NCI-H748 treated with DMSO at 0.1 percent for 48 hours (cell line): Measurements from ENCODE around the gene NSUN7.
A peak's percentile ranks its signal among the peaks of the same experiment; 100 is the strongest.
"Not testable (repeated sequence)": the region's sequence is repeated elsewhere in the genome, so short reads cannot be mapped to it uniquely, and the experiment has no call there.

Source experiments
- DNase-seq: peaks from one replicate; lab custom pipeline; 2025; lab: John Stamatoyannopoulos, UW

Gene NSUN7, protein sequence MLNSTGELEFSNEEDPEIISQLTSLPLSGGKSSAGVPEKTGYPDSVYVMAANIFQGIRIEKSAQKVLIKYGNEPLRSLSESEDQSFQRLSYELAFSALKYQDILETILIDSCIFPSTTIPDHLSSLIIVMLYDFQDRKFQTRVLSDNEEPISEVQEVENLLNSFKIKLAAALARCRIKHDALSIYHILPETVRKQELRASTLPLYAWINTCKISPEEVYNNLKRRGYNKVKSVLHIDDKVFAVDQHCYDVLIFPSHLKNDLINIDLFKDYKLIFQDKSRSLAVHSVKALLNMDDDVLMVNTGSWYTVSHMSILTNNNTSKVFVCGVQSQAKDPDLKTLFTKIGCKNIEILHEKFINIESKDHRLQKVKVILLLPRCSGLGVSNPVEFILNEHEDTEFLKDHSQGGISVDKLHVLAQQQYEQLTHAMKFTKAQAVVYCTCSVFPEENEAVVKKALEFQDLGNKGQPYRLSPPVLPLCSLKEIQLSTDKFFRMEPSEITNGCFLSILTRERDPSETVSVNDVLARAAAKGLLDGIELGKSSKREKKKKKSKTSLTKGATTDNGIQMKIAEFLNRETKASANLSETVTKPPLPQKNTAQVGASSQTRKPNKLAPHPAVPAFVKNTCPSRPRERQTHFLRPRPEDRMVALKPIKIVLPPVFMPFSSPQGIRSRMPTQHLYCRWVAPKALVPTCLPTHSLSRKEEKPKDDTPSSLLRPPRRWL

DNA sequence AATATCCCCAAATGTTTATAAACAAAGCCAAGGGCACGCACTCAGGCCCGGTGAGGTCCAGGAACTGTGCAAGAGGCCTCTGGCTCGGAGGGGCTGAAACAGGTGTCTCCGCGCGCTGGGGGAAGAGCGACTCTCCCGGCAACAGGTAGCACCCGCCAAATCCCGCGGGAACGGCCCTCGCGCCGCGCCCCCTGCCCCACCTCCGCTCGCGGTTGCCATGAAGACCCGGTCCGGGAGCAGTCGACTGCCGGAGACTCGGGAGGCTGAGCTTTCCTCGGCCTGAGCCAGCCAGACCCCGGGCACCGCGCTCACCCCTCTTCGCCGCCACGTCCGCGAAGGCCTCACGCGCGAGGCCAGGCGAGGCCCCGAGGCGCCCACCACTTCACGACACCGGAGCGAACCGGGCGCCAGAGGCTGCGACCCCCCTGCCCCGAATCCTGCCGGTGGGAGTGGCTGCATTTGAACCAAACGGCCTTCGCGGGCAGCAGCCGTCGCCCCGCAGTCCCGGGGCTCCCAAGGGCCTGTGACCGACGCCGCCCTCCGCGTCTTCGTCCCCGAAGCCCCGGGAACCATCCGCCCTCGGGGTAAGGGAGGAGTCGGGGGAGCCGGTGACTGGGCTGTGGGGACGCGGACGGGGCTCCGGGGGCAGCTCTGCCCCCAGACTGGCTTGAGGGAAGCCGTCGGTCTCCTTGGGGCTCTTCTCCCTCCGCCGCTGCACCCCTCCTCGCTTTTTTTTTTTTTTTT is at the start of gene NSUN7:
NSUN7 (plus strand) TSS at position 239 of the 744 bp plus-strand sequence. CDS start 739 bp downstream, outside the sequence.
- peak; percentile 32 for DNase-seq

DNA sequence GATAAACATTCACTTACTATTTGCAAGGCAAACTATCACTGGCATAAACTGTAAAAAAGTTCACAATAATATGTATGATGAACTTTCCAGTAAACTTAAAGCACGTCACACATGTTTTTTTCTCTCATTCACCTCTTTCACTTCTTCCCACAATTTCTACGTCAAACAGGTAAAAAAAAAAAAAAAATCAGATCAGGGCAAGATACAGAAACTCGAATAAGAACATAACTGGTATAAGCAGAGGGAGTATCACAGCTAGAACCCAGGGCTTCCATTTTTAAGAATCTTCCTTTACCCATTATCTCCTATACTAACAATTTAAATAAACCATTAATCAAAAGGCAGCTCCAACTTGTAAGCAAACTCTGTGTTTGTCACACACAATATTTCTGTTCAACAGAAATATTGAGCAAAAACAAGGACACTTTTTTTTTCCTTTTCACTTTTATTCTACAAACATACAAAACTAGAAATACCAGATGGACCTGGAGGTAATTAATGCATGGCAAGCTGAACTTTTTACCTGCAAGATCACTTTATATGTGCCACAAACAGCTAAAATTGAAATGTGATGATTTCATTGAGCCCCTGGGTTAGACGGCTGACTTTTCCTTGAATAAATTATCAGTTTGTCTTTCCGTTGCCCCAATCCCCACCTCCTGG is 47.5 kb upstream of the NSUN7 start:
- no peak for DNase-seq

DNA sequence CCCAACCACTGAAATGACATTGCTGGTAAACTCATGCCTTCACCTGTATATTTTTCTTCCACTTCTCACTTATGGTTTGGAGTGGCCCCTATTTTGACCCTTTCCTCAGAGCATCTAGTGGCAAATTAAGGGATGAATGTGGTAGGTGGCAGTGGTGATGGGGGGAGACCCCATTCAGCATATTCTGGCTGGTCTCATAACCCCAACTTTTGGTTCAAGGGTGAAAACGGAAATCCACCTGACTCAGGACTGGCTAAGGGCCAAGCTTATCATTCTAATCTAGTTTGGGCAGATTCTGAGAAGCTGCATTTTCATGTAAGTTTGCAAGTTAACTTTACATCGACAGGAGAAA is 47.0 kb upstream of the NSUN7 start:
- DNase-seq = no peak

DNA sequence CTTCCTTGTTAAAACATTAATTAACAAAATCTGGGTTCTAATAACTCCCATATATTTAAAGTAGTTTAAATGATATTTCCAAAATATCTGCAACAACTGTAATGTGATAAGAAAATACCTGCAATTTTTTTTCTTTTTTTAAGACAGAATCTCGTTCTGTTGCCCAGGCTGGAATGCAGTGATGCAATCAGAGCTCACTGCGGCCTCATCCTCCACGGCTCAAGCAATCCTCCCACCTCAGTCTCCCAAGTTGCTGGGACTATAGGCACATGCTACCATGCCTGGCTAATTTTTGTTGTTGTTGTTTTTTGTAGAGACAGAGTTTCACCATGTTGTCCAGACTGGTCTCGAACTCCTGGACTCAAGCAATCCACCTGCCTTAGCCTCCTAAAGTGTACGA is 45.7 kb upstream of the NSUN7 start:
- no peak for DNase-seq

DNA sequence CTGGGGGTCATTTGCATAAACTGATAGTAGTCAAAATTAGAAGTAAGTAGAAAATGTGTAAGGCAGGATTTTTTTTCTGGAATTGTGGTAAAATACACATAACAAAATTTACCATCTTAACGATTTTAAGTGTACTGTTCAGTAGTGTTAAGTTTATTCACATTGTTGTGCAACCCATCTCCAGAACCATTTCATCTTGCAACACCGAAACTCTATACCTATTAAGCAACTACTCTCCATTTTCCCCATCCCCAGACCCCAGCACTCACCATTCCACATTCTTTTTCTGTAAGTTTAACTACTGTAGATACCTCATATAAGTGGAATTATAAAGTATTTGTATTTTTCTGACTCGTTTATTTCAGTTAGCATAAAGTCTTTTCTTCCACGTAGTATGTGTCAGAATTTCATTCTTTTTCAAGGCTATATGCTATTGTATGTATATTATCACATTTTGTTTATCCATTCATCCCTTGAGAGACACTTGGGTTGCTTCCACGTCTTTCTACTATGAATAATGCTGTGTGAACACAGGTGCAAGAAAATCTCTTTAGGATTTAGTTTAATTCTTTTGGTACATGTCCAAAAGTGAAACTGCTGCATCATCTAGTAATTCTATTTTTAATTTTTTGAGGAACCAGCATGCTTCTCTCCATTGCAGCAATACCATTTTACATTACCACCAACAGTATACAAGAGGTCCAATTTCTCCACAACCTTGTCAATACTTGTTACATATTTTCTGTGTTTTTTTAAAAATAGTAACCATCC is 39.1 kb upstream of the NSUN7 start:
- no peak for DNase-seq

DNA sequence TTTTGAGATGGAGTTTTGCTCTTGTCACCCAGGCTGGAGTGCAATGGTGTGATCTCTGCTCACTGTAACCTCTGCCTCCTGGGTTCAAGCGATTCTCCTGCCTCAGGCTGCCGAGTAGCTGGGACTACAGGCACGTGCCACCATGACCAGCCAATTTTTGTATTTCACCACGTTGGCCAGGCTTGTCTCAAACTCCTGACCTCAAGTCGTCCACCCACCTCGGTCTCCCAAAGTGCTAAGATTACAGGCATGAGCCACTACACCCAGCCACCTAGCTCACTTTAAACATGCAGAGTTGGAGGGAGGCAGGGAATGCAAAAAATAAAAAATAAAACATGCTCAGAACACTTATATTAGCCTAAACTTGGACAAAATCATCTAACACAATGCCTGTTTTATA is 36.8 kb upstream of the NSUN7 start:
- not testable (repeated sequence) for DNase-seq

DNA sequence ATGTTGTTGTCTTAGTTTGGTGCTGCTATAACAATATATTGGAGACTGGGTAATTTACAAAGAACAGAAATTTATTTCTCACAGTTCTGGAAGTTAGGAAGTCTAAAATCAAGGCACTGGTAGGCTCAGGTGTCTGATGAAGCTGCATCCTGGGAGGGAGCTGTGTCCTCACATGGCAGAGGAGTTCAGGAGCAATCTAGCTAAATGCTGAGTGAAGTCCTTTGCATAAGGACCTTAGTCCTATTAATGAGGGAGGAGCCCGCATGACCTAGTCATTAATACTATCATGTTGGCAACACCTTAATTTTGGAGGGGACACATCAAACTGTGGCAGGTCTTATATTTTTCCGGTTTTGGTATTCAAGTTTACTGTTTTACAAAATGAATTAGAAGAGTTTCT is 36.0 kb upstream of the NSUN7 start:
- DNase-seq = no peak

DNA sequence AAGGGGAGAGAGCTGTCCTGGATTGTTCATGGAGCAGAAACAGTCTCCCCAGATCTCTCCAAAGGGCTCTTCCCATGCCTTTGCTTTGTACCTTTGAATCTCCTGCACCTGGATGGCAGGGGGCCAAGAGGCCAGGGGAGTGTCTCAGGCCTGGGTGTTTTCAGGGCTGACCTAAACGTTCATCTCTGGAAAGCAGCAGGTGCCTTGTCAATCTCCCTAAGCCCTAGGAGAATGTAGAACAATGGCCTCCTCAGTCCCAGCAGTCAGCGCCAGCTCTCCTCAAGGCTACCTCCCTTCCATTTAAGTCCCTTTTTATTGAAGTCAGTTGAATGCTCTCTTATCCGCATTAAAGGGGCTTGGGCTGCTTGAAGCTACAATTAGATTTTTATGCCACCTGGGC is 31.2 kb upstream of the NSUN7 start:
- DNase-seq = no peak

DNA sequence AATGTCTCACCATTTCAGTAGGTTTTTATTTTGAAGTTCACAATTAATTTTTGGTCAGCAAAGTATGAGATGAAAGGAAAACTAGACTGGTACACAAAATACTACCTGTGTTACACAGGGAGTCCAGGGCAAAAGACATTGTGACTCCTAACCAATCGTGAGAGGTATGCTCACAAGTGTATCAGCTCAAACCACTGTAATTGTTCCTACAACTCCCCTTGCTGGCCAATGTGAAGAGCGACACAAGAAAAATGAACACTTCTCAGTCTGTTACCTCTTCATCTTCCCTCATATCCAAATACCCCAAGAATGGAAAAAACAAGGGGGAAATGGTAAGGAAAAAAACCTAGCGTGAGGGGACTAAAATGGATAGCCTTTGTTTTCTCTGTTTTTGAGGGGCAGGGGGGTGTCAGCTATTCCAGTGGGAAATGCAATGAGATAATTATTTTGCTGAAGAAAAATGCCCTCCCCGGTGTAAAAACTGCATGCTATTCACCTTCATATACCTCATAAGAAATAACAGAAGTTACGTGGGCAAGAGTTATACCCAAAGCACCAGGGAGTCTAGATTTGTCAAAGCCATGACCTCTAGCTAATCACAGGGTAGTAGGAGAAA is 30.6 kb upstream of the NSUN7 start:
- DNase-seq = no peak

DNA sequence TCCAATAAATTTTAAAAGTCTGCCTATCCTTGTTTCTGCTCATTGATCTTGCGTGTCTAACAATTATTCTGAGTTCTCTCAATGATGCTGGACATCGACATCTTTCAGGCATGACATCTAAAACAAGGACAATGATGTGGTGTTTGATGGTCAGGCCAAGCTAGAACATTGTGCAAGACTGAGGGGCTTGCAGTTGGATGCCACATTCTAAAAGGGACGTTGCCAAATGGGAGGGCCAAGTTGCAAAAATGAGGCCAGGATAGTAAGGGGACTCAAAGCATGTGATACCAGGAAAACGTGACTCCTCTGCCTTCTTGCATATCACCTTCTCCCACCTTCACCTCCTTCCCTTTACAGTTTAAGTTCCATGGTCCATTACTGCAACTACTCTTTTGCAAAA is 29.4 kb upstream of the NSUN7 start:
- DNase-seq = no peak

DNA sequence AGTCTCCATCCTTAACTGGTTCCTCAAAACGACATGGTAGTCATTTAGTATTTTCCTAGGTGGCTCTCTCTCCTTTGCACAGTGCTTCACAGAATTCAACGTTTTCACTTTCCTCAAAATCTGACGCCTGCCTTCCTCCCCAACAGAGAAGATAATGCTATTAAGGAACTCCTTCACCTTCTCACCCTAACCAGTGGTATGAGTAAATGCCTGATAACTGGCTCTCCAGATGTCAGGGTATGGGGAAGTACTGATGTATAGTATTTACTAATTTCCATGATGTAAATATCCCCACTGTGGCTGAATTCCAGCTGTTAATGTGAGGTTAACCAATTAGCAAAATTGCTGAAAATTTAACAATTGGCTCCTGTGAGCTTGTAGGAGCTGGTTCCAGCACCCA is 28.8 kb upstream of the NSUN7 start:
- DNase-seq = no peak

DNA sequence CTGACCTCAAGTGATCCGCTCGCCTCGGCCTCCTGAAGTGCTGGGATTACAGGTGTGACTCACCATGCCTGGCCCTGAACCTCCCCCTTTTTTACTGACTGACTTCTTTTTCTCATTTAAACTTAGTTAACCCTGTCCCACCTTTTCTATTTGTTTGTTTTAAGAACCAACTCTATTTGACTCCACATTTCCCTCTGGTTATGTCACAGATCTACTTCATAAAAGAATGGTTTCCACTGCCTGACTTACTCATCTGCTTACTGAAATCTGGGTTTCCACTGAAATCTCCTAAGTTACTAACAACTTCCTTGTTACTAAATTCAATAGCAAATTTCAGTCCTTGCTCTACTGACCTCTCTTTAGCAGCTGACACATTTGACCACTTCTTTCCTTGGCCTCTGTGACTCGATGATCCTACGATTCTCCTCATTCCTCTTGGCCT is 28.0 kb upstream of the NSUN7 start:
- DNase-seq = no peak

DNA sequence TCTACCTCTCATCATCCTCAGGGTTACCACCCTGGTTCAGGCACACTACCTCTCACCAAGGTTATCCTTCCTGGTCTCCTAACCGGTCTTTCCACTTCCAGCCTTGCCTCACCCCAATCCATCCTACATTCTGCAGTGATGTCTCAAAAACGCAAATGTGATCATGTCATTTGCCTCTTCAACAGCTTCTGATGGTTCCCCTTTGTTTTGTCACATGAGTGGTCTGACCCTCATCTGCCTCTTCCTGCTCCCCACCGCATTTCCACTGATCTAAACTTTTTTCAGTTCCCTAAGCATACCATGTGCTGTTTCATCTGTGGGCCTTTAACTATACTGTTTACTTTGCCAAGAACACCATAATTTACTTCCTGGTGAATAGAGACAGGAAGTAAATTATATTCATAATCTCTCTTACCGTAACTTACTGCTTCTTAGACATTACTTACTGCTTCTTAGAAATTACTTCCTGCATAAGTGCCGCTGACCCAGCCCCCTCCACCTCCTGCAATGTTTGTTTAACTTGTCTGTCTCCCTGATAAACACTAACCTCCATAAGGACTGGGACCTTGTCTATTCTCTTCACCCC is 27.1 kb upstream of the NSUN7 start:
- no peak for DNase-seq

DNA sequence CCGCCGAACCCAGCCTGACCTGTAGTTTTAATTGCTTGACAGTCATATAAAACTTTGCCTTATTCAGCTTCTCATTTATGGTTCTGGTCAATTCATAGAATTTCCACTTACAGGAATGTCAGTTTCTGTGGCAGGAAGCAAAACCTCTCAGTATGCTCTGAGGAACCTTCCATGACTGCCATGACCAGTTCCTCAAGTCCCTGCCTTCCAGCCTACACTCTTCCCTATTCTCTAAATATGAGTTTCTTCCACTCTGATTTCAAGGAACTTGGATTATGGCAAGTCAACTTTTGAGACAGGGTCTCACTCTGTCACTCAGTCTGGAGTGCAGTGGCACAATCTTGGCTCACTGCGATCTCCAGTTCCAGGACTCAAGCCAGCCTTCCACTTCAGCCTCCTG is 26.0 kb upstream of the NSUN7 start:
- DNase-seq = no peak

DNA sequence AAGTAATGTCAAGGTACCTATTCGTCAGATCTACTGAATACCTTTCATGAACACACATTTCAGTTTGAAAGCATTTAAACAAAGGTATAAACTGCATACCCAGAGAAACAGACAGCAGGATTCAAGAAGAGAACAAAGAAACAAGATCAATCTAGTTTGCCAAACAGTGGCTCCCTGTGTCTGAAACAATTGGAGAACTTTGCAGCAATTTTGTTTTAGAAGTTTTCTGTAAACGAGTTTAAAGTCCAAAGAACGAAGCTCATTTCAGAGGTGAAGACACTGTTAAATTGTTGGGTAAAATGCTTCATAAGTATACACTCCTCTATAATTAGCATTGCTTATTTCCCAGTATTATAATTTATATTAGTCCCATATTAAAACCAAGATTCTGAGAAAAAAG is 21.4 kb upstream of the NSUN7 start:
- no peak for DNase-seq

DNA sequence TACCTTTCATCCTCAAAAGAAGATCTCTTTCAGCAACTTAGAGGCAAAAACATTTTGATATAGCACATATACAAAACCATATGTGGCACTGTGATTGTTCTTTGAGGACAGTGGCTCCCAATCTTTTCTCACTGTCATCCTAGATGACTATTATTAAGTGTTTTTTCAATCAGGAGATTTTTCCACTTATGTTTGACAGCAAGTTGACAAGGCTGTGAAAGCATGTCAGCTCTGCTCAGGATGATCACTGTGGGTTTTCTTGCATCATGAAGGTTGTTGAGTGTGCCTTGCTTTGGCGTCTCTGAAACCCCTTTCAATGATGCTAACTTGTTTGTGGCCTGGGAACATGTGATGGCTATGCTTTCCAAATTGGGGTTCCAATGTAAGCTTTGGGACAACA is 20.2 kb upstream of the NSUN7 start:
- no peak for DNase-seq

DNA sequence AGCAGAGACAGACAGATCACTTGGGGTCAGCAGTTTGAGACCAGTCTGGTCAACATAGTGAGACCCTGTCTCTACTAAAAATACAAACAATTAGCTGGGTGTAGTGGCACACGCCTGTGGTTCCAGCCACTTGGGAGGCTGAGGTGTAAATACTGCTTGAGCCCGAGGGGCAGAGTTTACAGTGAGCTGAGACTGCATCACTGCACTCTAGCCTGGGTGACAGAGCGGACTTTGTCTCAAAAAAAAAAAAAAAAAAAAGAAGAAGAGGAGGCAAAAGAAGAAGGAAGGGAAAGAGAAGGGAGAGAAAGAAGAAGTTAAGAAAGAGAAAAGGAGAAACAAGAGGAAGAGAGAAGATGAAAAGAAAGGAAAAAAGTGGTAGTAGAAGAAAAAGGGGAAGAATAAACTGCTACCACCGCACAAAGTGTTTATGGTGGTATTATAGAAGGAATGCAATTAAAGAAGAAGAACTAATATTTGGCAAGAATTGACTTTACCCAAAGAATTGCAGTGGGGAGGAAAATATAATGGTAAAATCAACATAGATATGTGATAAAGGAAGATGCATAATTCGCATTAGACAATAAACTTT is 19.6 kb upstream of the NSUN7 start:
- DNase-seq = no peak

DNA sequence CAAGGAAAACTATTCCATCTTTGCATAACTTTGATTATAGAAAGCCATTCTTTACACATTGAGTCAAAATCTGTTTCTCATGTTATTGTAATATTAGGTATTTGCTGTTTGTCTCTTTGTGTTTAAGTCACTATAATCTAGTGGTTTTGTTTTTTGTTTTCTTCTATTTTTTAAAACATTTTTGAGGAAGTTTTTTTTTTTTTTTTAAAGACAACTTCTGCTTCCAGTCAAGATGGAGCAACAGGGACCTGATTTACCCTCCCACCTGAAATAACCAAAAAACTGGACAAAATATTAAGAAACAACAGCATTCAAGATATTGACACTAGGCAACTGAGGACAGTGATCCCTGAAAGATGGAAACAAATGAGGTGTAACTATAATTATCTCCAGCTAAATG is 18.4 kb upstream of the NSUN7 start:
- no peak for DNase-seq

DNA sequence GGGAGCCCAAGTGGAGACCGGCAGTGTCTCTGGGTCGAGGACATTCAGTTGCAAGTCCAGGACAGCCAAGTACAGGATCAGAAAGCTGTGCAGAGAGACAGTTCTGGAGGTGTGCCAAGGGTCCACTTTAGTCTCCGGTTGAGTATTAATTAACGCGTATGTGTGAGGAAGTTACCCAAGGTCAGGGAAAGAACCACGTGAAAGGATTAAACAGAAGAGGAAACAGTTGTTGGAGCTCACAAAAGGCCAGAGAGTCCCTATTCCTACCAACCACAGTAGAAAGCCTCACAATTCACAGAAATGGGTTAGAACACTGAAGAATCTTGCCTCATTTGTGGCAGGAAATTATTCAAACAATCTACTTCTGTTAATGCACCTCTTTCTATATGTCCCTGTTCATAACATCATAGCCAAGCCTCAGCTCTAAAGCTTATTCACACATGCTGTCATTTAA is 17.9 kb upstream of the NSUN7 start:
- DNase-seq = peak; percentile 58

DNA sequence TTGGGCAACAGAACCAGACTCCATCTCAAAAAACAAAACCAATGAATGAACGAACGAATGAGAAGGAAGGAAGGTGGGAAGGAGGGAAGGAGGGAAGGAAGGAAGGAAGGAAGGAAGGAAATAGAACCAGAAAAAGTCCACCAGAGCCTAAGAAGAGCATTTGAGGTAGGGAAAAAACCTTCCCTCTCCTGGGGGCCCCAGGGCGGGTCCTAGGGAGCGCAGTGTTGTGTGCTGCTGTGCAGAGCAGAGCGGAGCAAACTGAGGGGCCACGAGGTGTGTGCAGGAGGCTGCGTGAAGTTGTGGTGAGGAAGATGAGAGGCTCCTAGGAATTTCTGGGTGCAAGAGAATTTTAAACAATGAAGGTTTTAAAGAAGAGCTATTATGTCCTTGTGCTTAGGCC is 16.0 kb upstream of the NSUN7 start:
- no peak for DNase-seq
